HL-60 (cell line): ENCODE measurements around the gene LRP1B.

Experiments used
- DNase-seq, 2 experiments: peaks; one replicate each; pipeline ENCODE4 v3.0.0-alpha.2; 2010 to 2020; ENCODE audit warnings: low read depth in 1 of 2, low spot score in 1 of 2
- H3K27ac ChIP-seq: fragments of 250-450 bp; sonication (Bioruptor Pico); replicated peaks from 2 replicates; pipeline ENCODE4 v1.5.1; 2020; ENCODE audit warnings: mild to moderate bottlenecking, moderate library complexity
- H3K27me3 ChIP-seq: fragments of 250-450 bp; sonication (Bioruptor Pico); 2 replicates; pipeline ENCODE4 v1.5.1; 2021; ENCODE audit warnings: mild to moderate bottlenecking, moderate library complexity; ENCODE audit not compliant: insufficient read depth, poor library complexity, severe bottlenecking
- H3K4me3 ChIP-seq: replicated peaks from 2 replicates; pipeline ENCODE4 v1.5.1; 2011; ENCODE audit warnings: mild to moderate bottlenecking, control low read depth, low read length; ENCODE audit not compliant: insufficient read depth
- GABPA ChIP-seq: IDR thresholded peaks from 2 replicates; pipeline ENCODE4 v1.6.1; 2012; ENCODE audit warnings: low read depth
- POLR2AphosphoS5 ChIP-seq: IDR thresholded peaks from 2 replicates; pipeline ENCODE4 v1.6.1; 2012; ENCODE audit warnings: low read depth
- SPI1 ChIP-seq: IDR thresholded peaks from 2 replicates; pipeline ENCODE4 v1.6.1; 2012; ENCODE audit warnings: low read depth, mild to moderate bottlenecking, borderline replicate concordance
- TF ChIP-seq, protein P1 (sequence below): IDR thresholded peaks from 2 replicates; pipeline ENCODE4 v1.6.1; 2012; ENCODE audit warnings: low read depth; ENCODE audit not compliant: insufficient replicate concordance
- TF ChIP-seq, protein P2 (sequence below): IDR thresholded peaks from one replicate; pipeline ENCODE4 v1.5.1; 2011; ENCODE audit warnings: low read length, control low read depth, inconsistent platforms; ENCODE audit not compliant: insufficient read depth

LRP1B gene

DNA sequence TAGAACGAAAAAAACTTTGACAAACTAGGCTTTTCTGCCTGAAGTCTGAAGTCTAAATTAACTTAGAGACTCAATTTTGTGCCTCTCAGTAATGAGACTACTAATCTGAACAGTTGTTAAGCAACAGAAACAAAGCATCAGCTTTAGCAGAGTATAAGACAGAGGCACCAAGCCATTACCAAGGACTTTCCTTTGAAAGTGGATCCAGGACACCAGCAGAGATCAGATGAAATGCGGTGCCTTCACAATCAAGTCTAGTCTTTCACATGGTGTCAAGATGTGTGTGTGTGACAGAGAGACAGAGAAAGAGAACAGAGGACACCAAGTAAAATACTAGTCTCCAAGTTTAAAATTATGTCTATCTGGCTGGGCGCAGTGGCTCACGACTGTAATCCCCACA, 1502.9 kb downstream of the LRP1B start:
- H3K4me3 ChIP-seq, result no peak overlapping the region

DNA sequence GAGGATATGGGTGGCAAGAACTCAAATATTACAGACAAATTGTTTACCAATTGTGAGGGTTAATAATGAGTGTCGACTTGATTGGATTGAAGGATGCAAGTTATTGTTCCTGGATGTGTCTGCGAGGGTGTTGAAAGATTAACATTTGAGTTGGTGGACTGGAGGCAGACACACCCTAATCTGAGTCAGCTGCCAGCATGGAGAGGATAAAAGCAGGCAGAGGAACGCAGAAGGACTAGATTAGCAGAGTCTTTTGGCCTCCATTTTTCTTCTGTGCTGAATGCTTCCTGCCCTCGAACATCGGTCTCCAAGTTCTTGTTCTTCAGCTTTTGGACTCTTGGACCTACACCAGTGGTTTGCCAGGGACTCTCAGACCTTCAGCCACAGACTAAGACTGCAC, 1503.7 kb downstream of the LRP1B start:
- no peak for DNase-seq
- Histone ChIP-seq H3K4me3 (no peak overlapping the region), H3K27me3 (no peaks in the 10 kb centered on the region), H3K27ac (no peak overlapping the region)
- TF ChIP-seq POLR2AphosphoS5 (no peak), GABPA (no peak), SPI1 (no peak)
- TF ChIP-seq, protein P1, sequence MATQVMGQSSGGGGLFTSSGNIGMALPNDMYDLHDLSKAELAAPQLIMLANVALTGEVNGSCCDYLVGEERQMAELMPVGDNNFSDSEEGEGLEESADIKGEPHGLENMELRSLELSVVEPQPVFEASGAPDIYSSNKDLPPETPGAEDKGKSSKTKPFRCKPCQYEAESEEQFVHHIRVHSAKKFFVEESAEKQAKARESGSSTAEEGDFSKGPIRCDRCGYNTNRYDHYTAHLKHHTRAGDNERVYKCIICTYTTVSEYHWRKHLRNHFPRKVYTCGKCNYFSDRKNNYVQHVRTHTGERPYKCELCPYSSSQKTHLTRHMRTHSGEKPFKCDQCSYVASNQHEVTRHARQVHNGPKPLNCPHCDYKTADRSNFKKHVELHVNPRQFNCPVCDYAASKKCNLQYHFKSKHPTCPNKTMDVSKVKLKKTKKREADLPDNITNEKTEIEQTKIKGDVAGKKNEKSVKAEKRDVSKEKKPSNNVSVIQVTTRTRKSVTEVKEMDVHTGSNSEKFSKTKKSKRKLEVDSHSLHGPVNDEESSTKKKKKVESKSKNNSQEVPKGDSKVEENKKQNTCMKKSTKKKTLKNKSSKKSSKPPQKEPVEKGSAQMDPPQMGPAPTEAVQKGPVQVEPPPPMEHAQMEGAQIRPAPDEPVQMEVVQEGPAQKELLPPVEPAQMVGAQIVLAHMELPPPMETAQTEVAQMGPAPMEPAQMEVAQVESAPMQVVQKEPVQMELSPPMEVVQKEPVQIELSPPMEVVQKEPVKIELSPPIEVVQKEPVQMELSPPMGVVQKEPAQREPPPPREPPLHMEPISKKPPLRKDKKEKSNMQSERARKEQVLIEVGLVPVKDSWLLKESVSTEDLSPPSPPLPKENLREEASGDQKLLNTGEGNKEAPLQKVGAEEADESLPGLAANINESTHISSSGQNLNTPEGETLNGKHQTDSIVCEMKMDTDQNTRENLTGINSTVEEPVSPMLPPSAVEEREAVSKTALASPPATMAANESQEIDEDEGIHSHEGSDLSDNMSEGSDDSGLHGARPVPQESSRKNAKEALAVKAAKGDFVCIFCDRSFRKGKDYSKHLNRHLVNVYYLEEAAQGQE, result no peak
- TF ChIP-seq, protein P2, sequence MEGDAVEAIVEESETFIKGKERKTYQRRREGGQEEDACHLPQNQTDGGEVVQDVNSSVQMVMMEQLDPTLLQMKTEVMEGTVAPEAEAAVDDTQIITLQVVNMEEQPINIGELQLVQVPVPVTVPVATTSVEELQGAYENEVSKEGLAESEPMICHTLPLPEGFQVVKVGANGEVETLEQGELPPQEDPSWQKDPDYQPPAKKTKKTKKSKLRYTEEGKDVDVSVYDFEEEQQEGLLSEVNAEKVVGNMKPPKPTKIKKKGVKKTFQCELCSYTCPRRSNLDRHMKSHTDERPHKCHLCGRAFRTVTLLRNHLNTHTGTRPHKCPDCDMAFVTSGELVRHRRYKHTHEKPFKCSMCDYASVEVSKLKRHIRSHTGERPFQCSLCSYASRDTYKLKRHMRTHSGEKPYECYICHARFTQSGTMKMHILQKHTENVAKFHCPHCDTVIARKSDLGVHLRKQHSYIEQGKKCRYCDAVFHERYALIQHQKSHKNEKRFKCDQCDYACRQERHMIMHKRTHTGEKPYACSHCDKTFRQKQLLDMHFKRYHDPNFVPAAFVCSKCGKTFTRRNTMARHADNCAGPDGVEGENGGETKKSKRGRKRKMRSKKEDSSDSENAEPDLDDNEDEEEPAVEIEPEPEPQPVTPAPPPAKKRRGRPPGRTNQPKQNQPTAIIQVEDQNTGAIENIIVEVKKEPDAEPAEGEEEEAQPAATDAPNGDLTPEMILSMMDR, result no peak

More for the DNA sequence above, 1502.9 kb downstream of the LRP1B start:
- Histone ChIP-seq H3K27me3 (no peaks in the 10 kb centered on the region), H3K27ac (no peak overlapping the region)
- TF ChIP-seq GABPA, result no peak
- TF ChIP-seq, protein P1, result no peak
- no peak for TF ChIP-seq SPI1
- TF ChIP-seq, protein P2, result no peak
- no peak for TF ChIP-seq POLR2AphosphoS5
- no peak for DNase-seq

DNA sequence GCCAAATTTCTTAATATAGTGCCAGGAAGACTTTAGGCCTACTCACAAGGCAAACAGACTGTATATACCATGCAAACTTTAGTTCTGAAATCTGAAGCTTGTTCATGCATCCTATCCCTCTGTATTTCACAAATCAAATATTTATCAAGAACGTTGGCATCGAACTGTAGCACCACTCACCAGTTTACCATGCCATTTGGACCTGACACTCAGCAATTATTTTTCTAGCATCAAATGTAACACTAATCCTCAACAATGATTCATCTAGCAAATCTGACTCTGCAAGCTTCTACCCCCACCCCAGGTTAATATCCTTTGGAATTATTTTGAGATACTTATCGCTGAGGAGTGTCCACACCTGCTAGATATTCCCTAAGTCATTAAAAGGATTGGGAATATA, 1506.6 kb downstream of the LRP1B start:
- Histone ChIP-seq H3K27ac (no peak overlapping the region), H3K27me3 (no peaks in the 10 kb centered on the region), H3K4me3 (no peak overlapping the region)
- no peak for DNase-seq
- TF ChIP-seq, protein P2, result no peak
- TF ChIP-seq, protein P1, result no peak
- TF ChIP-seq GABPA (no peak), SPI1 (no peak), POLR2AphosphoS5 (no peak)
